HL-60 (cell line): ENCODE data around the gene SCMH1.

ENCODE experiments used
- DNase-seq, 2 experiments: peaks; one replicate each; pipeline ENCODE4 v3.0.0-alpha.2; 2010 to 2020; ENCODE audit warnings: low read depth in 1 of 2, low spot score in 1 of 2
- H3K27ac ChIP-seq: fragments of 250-450 bp; sonication (Bioruptor Pico); replicated peaks from 2 replicates; pipeline ENCODE4 v1.5.1; 2020; ENCODE audit warnings: mild to moderate bottlenecking, moderate library complexity
- H3K27me3 ChIP-seq: fragments of 250-450 bp; sonication (Bioruptor Pico); 2 replicates; pipeline ENCODE4 v1.5.1; 2021; ENCODE audit warnings: mild to moderate bottlenecking, moderate library complexity; ENCODE audit not compliant: insufficient read depth, poor library complexity, severe bottlenecking
- H3K4me3 ChIP-seq: replicated peaks from 2 replicates; pipeline ENCODE4 v1.5.1; 2011; ENCODE audit warnings: mild to moderate bottlenecking, control low read depth, low read length; ENCODE audit not compliant: insufficient read depth
- CTCF ChIP-seq: IDR thresholded peaks from one replicate; pipeline ENCODE4 v1.5.1; 2011; ENCODE audit warnings: low read length, control low read depth, inconsistent platforms; ENCODE audit not compliant: insufficient read depth
- GABPA ChIP-seq: IDR thresholded peaks from 2 replicates; pipeline ENCODE4 v1.6.1; 2012; ENCODE audit warnings: low read depth
- POLR2AphosphoS5 ChIP-seq: IDR thresholded peaks from 2 replicates; pipeline ENCODE4 v1.6.1; 2012; ENCODE audit warnings: low read depth
- REST ChIP-seq: IDR thresholded peaks from 2 replicates; pipeline ENCODE4 v1.6.1; 2012; ENCODE audit warnings: low read depth; ENCODE audit not compliant: insufficient replicate concordance
- SPI1 ChIP-seq: IDR thresholded peaks from 2 replicates; pipeline ENCODE4 v1.6.1; 2012; ENCODE audit warnings: low read depth, mild to moderate bottlenecking, borderline replicate concordance

The SCMH1 gene

GRCh38 chr1:41245659-41246058 is 3.6 kb upstream of the SCMH1 start:
- Histone ChIP-seq H3K4me3 (no peak overlapping the region), H3K27me3 (no peaks in the 10 kb centered on the region), H3K27ac (no peak overlapping the region)
- no peak for DNase-seq
- no peak for TF ChIP-seq GABPA
- TF ChIP-seq POLR2AphosphoS5 = no peak
- TF ChIP-seq CTCF = no peak
- TF ChIP-seq REST = no peak
- TF ChIP-seq SPI1 = no peak

GRCh38 chr1:41243079-41243385 is 926 bp upstream of the SCMH1 start:
- peak overlapping the region; percentile 40; the same call in 1 of the 2 replicates for H3K4me3 ChIP-seq
- H3K27me3 ChIP-seq = no peaks in the 10 kb centered on the region
- H3K27ac ChIP-seq = peak overlapping the region; percentile 99
- no peak for DNase-seq
- TF ChIP-seq GABPA (no peak), POLR2AphosphoS5 (no peak), CTCF (no peak), REST (no peak), SPI1 (no peak)

- TF ChIP-seq REST (no peak), POLR2AphosphoS5 (no peak), GABPA (no peak)
- H3K27me3 ChIP-seq = no peaks in the 10 kb centered on the region
- peak overlapping the region; percentile 99 for H3K27ac ChIP-seq
- H3K4me3 ChIP-seq = peak overlapping the region; percentile 40
- DNase-seq = peak; percentile 21 to 47
Observed at GRCh38 chr1:41242342-41243078, 404 bp upstream of the SCMH1 start.
